AG04449 (cell line): Measurements from ENCODE around the gene ZNF830.

Experiments
- CTCF ChIA-PET: fragments of 350-600 bp; formaldehyde crosslinking; extraction: SDS; loops from one replicate; lab custom pipeline; 2021; ENCODE audit warnings: antibody characterized with exemption; lab: Yijun Ruan, JAX
- POLR2A ChIA-PET: fragments of 400-600, 350-600 bp; formaldehyde crosslinking; extraction: SDS; loops from one replicate; lab custom pipeline; 2020; ENCODE audit warnings: antibody characterized with exemption, inconsistent platforms; lab: Yijun Ruan, JAX
- DNase-seq: peaks from one replicate; pipeline ENCODE4 v3.0.0-alpha.2; 2010; ENCODE audit warnings: low read depth, low spot score
- H3K4me3 ChIP-seq: 2 replicates; pipeline ENCODE4 v1.5.1; 2011; ENCODE audit warnings: low read depth, mild to moderate bottlenecking, control low read depth, low read length
- CTCF ChIP-seq: IDR thresholded peaks from one replicate; pipeline ENCODE4 v1.5.1; 2011; ENCODE audit warnings: mild to moderate bottlenecking, moderate library complexity, low read length, control low read depth, inconsistent platforms; ENCODE audit not compliant: insufficient read depth; ENCODE audit errors: missing control alignments

ZNF830 gene

GRCh38 chr17:34979153-34979552, 17.8 kb downstream of the ZNF830 start:
- no peak overlapping the region for H3K4me3 ChIP-seq
- ChIA-PET CTCF (interaction anchor here (1.2 to 4.9 kb wide), 5 partner anchors 18 to 140 kb away, joined by 3 to 18 read pairs (median 4); partner anchors contain the start of genes CCT6B, RAD51D and ZNF830), POLR2A (interaction anchor here (1.0 kb wide), 1 partner anchor 137 kb away, joined by 3 read pairs; no protein-coding TSS in a partner anchor)
- TF ChIP-seq CTCF: no peak
- no peak for DNase-seq

GRCh38 chr17:34979650-34980352, 18.5 kb downstream of the ZNF830 start:
- no peak for DNase-seq
- POLR2A ChIA-PET: interaction anchor here (0.9 to 1.9 kb wide), 6 partner anchors 13 to 136 kb away, joined by 3 to 8 read pairs (median 4); partner anchors contain the start of genes CCT6B, RFFL and ZNF830
- no peak for TF ChIP-seq CTCF

GRCh38 chr17:34980353-34980680, 19.0 kb downstream of the ZNF830 start, which contains the start of gene LIG3:
TSS of gene LIG3 (plus strand) at chr17:34980512. CDS start at chr17:34983006, 2,494 bp downstream.
- ChIA-PET CTCF (interaction anchor here (1.0 to 4.9 kb wide), 5 partner anchors 16 to 139 kb away, joined by 3 to 18 read pairs (median 4); partner anchors contain the start of genes CCT6B, RAD51D and ZNF830), POLR2A (interaction anchor here (0.9 to 1.9 kb wide), 6 partner anchors 13 to 135 kb away, joined by 3 to 8 read pairs (median 4); partner anchors contain the start of genes CCT6B, RFFL and ZNF830)
- H3K4me3 ChIP-seq: peak within 1 kb of the TSS; percentile 76
- no peak for TF ChIP-seq CTCF
- peak; percentile 67 for DNase-seq

More at GRCh38 chr17:34979650-34980352, 18.5 kb downstream of the ZNF830 start:
- CTCF ChIA-PET: interaction anchor here (1.0 to 4.9 kb wide), 5 partner anchors 17 to 140 kb away, joined by 3 to 18 read pairs (median 4); partner anchors contain the start of genes CCT6B, RAD51D and ZNF830
- H3K4me3 ChIP-seq: peak overlapping the region; percentile 76

- peak overlapping the region; percentile 76 for H3K4me3 ChIP-seq
- ChIA-PET POLR2A (interaction anchor here (0.7 to 1.9 kb wide), 8 partner anchors 14 to 264 kb away, joined by 3 to 8 read pairs (median 4); partner anchors contain the start of genes CCT6B, RFFL and ZNF830), CTCF (interaction anchor here (0.8 to 4.9 kb wide), 9 partner anchors 11 to 563 kb away, joined by 3 to 18 read pairs (median 4); partner anchors contain the start of gene RAD51D)
- DNase-seq: no peak
- TF ChIP-seq CTCF: peak; percentile 70
Measured at GRCh38 chr17:34980681-34981537, 19.6 kb downstream of the ZNF830 start.

- no peak for TF ChIP-seq CTCF
- no peak for DNase-seq
- POLR2A ChIA-PET: interaction anchor here (0.7 to 1.9 kb wide), 4 partner anchors 101 to 263 kb away, joined by 3 to 8 read pairs (median 4); no protein-coding TSS in a partner anchor
- peak overlapping the region; percentile 76 for H3K4me3 ChIP-seq
- CTCF ChIA-PET: interaction anchor here (0.6 to 4.9 kb wide), 9 partner anchors 10 to 564 kb away, joined by 3 to 18 read pairs (median 3); partner anchors contain the start of gene RAD51D
Measured at GRCh38 chr17:34981538-34982241, 20.4 kb downstream of the ZNF830 start.
